ENCODE results near the gene TPRA1.
"Not testable (repeated sequence)": the region's sequence is repeated elsewhere in the genome, so short reads cannot be mapped to it uniquely, and the experiment has no call there.

TPRA1 gene

DNA sequence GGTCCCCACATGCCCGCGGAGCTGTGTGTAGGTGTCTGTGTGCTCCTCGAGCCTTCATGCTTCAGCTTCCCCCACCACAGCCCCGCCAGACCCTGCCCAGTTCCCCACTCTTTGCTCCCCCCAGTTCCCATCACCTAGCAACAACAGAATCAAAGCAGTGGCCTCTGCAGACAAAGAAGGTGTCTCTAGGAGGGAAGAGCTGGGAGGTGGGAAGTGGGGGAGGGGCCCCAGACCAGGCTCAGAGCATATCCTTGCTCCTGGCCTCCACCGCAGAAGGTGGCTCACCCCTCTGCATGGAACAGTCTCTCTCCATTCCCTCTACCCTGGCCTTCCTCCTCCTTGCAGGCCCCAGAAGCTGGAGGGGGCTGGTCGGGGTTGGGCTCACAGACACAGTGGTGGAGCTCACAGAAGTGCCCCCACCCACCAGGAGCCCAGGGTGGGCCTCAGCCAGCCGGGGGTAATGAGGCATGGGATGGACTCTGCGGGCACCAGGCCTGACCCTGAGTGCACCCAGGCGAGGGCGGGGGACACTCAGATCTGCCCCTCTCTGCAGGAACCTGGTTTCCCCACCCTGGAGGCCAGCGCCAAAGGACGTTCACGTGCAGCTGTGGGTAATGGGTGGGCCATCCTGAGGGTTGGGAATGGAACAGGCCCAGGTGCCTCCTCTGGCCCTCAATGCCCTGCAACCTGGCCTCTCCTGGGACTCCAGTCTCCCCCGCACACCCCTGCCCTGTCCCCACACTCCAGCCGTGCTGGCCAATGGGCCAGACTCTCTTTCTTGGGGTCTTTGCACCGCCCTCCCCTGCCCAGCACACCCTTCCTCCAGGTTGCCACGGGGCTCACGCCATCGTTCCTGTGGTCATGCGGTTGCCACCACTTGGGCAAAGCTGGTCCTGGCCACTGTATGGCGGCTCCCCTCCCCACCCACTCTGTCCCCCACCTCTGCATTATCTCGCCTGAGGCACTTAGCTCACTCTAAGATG is 53.4 kb downstream of the TPRA1 start:
- DNase-seq (ENCODE audit: low read depth, low spot score), result no peak

DNA sequence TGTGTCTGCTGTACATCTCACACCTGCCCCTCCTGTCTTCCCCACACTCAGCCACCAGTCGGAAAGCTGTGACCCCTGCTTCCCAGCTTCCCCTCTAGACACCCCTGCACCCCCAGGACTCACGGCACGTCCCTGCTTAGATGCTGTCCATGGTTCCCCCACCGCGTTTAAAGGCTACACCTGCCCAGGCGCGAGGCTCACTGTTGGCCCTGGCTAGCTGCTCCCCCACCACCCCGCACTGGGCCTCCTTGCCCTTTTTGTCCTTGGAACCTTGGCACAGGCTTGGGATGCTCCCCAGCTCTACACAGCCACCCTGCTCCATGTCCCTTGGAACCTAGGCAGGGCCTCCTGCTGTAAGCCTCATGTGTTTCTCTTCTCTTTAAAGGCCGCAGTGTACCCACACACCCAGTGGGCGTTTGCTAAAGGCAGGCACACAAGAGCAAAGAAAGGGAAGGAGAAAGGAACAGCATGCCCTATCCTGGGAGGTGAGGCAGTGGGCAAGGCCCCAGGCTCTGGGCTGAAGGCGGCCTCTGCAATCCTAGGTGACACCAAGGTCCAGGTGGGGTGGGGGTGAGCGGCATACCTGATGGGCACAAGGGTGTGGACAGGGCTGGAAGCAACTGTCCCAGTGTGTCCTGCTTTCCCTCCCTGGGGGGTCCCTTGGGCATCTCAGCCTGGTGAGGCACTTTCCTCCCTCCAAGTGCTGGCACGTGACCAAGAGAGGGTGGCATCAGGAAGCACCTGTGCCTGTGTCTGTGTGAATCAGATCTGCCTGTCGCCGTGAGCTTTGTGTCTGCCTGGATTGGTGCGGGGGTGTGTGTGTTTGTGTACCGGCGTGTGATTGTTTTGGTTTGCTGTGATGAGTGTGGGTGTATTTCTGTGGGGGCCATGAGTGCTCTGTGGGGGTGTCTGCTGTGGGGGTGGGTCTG is 54.4 kb downstream of the TPRA1 start:
- no peak for DNase-seq (ENCODE audit: low read depth, low spot score)

DNA sequence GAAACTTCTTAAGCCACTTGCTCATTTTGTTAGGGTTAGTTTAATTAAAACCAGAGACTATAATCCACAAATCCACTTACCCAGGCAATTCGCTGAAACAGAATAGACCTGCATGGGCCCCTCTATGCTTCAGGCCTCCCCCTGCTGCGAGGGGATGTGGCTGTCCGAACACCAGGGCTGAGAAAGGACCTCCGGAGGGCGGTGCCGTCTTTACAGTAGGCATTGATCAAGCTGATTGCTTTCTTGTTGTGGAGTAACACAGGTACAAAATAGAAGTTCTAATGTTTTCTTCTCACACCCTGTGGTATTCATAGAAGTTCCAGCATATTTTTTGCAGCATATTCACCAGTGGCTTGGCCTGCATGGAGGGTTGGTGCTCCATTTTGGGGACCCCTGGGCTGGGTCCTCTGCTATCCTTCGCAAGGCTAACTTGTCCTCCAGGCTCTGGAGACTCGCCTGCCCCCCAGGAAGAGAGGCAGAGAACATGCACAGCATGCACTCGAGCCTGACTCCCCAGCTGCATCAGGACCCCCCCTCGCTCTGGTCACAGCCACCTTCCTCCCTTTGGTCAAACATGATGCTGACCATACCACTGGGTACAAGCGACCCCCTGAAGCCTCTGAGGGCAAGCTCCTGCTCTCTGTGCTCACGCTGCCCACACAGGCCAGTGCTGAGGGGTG is 55.3 kb downstream of the TPRA1 start:
- no peak for DNase-seq (ENCODE audit: low read depth, low spot score)

DNA sequence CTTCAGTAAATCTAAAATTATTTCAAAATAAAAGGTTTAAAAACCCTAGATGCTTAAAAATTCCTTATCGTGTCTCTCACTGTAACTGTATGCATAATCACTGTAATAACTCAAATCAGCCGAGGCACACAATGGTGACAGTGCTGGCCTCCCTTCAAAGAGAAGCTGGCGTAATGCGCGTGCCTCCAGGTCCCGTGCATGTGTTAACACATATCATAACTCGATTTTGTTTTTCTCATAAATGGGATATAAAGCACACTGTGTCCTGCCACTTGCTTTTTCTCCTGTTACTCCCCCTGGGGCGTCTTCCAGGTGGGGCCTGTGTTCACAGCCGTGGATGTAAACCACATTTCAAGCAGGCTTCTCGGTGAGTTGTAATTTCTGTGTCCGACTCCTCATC is 56.0 kb downstream of the TPRA1 start:
- DNase-seq (ENCODE audit: low read depth, low spot score), result no peak

DNA sequence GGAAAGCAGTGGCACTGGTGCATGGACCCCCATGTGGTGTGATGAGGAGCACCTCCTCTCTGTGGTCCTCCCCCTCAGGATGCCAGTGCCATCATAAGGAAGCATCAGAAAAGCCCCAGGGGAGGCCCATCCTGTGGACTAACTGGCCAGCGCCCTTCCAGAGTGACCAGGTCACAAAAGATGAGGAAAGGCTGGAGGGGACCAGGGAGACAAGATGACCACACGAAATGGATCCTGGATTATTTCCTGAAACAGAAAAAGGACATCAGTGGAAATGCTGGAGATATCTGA is 56.4 kb downstream of the TPRA1 start:
- DNase-seq (ENCODE audit: low read depth, low spot score), result no peak

DNA sequence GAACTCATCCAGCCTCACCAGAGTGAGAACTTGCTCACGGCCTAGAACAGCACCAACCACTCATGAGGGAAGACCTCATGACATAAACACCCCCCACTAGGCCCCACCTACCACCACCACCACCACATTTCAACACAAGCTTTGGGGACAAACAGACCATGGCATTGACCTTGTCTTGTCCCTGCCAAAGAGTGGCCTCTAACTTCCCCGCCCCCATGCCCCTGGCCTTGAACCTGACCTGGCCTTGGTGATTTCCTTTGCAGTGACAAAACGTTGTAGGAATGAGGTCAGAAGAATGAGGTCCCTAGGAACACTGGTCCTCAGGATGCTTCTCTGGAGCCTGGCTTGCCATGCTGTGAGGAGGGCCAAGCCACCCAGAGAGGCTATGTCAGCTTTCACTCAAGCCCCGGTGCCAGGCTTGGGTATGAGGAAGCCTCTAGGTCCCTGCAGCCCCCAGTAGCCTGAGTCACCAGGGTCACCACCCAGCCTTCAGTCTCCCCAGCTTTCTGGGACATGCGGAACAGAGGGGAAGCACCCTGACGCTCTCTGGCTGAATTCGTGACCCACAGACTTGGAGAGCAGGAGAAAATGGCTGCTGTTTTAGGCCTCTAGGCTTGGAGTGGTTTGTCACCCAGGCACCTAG is 57.9 kb downstream of the TPRA1 start:
- DNase-seq (ENCODE audit: low read depth, low spot score), result no peak

DNA sequence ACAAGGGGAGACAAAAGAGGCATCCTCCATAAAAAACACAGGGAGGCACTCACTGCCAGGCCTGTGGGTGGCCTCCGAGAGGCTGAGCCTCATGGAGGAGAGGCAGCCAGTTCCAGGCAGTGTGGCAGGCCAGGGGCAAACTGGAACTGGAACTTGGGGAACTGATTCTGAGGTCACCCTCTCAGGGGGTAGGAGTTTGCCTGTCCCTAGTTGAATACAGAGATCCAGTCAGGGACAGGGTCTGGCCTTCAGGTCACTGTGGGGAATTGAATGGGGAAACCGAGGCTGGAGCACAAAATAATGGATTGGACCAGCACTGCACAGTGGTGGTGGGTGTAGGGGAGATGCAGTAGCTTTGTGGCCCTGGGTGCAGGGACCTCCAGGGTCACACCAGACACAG is 58.7 kb downstream of the TPRA1 start:
- no peak for DNase-seq (ENCODE audit: low read depth, low spot score)

DNA sequence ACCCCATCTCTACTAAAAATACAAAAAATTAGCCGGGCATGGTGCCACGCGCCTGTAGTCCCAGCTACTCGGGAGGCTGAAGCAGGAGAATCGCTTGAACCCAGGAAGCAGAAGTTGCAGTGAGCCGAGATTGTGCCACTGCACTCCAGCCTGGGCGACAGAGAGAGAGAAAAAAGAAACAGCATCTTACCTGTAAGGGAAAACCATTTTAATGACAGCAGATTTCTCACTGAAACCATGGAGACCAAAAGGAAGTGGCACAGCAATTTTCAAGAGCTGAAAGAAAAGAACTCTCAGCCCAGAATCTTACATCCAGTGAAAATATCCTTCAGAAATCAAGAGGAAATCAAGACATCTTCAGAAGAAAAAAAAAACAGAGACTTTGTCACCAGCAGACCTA is 59.7 kb downstream of the TPRA1 start:
- not testable (repeated sequence) for DNase-seq (ENCODE audit: low read depth, low spot score)

DNA sequence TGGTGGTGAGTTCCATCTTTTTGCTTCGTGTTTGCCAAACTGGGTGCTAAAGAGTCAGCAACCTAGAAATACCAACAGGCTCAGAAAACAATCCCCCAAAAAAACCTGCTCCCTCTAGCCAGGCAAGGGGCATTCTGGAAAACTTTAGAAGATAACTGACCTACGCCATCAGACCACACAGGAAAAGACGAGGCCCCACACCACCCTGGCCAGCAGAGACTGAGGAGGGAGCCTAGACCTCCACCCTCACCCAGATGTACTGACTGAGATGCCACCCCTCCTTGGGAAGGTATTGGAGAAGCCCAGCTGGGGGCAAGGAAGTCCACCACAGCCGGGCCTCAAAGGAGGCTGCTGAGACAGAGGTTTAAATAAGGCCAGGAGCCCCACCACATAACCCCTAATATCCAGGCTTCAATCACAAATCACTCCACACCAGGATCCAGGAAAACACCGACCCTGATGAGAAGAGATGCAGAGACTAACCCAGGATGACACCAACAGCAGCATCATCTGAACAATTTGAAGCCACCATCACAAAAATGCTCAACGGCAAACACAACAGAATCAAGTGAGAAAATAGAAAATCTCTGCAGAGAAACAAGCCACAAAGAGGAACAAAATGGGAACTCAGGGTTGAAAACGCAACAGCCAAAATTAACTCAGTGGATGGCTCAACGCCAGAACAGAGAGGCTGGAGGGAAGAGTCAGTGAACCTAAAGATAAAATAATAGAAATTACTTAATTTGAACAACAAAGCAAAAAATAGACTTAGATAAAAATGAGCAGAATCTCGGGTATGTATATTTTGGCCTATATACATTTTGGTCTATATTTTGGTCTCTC is 61.0 kb downstream of the TPRA1 start:
- no peak for DNase-seq (ENCODE audit: low read depth, low spot score)

DNA sequence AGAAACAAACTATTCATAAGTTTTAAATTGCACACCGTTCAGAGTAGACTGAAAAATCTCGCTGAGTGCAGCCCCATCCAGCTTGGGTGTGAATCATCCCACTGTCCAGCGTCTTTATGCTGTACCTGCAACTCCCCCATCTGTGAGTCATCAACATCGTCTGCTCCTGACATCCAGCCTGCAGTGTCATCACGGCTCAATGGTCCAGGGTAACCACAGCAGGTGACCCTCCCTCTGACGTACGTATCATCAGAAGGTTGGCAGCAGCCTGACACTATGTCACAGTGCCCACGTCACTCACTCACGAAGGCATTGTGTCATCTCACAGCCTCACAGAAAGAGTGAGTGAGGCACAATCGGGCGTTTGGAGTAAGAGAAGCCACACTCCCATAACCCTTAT is 65.2 kb downstream of the TPRA1 start:
- DNase-seq (ENCODE audit: low read depth, low spot score), result no peak

DNA sequence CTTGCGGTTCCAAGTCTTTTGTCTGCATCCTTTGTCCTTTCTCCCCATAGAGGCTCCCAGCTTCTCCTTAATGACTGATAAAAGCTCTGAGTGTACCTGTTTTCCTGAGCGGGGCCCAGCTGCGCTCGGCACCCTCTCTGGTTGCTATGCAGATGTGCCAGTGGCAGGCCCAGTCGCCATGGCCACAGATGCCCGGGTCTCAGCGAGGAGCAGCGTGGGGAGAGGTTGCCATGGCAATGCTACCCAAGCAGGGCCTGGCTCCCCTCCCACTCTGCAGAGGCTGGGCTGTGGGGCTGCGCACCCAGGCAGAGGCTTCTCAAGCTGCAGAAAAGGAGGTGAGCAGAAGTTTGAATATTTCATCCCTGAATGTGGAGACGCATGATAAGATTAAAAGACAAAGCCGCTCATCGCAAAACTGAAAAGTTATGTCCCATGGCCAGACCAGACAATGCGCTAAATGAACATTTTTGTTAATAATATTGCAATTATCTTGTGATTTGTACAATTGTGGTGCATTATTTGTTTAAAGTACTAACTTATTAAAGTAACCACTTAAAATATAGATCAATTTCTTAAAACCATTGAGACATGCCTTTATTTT is 66.1 kb downstream of the TPRA1 start:
- no peak for DNase-seq (ENCODE audit: low read depth, low spot score)

All from iPS DF 19.7 (cell line).